Endothelial cell of umbilical vein (primary cell): ENCODE data around the gene SELENOV. TPM values are rescaled to one million over a fixed set of nuclear protein-coding genes. Genes with fewer than 3 reads are reported as not detected.
A peak's percentile ranks its signal among the peaks of the same experiment; 100 is the strongest.

ENCODE experiments used
- BruUV-seq: library from RNA; stranded (reverse); fragments of 400-500 nt; replicated peaks from 2 replicates; lab custom pipeline; 2021; lab: Mats Ljungman, UMichigan
- CTCF ChIA-PET: fragments of 300-600, 350-600 bp; sonication (Branson Sonifier 250); formaldehyde crosslinking; loops from one replicate; lab custom pipeline; 2021; ENCODE audit warnings: antibody characterized with exemption, inconsistent platforms; lab: Charles Lee
- POLR2A ChIA-PET: fragments of 300-600, 350-600 bp; sonication (Branson Sonifier 250); formaldehyde crosslinking; loops from one replicate; lab custom pipeline; 2021; ENCODE audit warnings: antibody characterized with exemption, inconsistent platforms; lab: Charles Lee
- DNase-seq: peaks from one replicate; pipeline ENCODE4 v3.0.0-alpha.2; 2011; ENCODE audit warnings: low read depth, low spot score
- FAIRE-seq: peaks from 2 replicates; lab custom pipeline; 2011; peaks lifted over from hg19 to GRCh38; lab: Jason Lieb, UNC
- H2AFZ ChIP-seq: 2 replicates; pipeline ENCODE4 v1.6.0; 2012; ENCODE audit warnings: low read depth, low read length, control low read depth, inconsistent platforms
- H3K27ac ChIP-seq: 2 replicates; pipeline ENCODE4 v1.5.1; 2011; ENCODE audit warnings: low read depth, mild to moderate bottlenecking, control low read depth, low read length, moderate library complexity; ENCODE audit not compliant: insufficient read depth
- H3K27me3 ChIP-seq, 2 experiments: 2 replicates each; pipeline versions ENCODE4 v1.6.0 to v1.6.1; 2011; ENCODE audit warnings: low read length in 2 of 2, mixed read lengths in 1 of 2; ENCODE audit not compliant: control insufficient read depth in 2 of 2, insufficient read depth in 2 of 2
- H3K36me3 ChIP-seq, 2 experiments: 2 replicates in 1 of 2; 3 replicates in 1 of 2; pipeline ENCODE4 v1.5.1; 2011; ENCODE audit warnings: low read length in 2 of 2, mild to moderate bottlenecking in 1 of 2, moderate library complexity in 1 of 2; ENCODE audit not compliant: control insufficient read depth in 2 of 2, insufficient read depth in 2 of 2; ENCODE audit errors: extremely low read depth in 1 of 2
- H3K4me1 ChIP-seq: 3 replicates; pipeline ENCODE4 v1.5.1; 2011; ENCODE audit warnings: mild to moderate bottlenecking, low read length; ENCODE audit not compliant: control insufficient read depth, insufficient read depth; ENCODE audit errors: extremely low read depth
- H3K4me2 ChIP-seq: 2 replicates; pipeline ENCODE4 v1.6.1; 2011; ENCODE audit warnings: low read length, control low read depth, mixed read lengths; ENCODE audit not compliant: insufficient read depth
- H3K4me3 ChIP-seq, 3 experiments: fragments of 200-600 bp in 1 of 3; sonication (generic), shearing (Covaris generic) in 1 of 3; replicated peaks in 1 of 3; 2 replicates each; pipeline ENCODE4 v1.5.1; 2011 to 2016; ENCODE audit warnings: control low read depth in 3 of 3, low read length in 3 of 3, mild to moderate bottlenecking in 2 of 3, inconsistent platforms in 1 of 3, low read depth in 1 of 3, moderate library complexity in 1 of 3; ENCODE audit not compliant: insufficient read depth in 1 of 3
- H3K79me2 ChIP-seq: 2 replicates; pipeline ENCODE4 v1.6.0; 2012; ENCODE audit warnings: low read length, inconsistent platforms; ENCODE audit not compliant: control insufficient read depth, insufficient read depth
- H3K9ac ChIP-seq: replicated peaks from 2 replicates; pipeline ENCODE3; 2011; ENCODE audit warnings: low read length, control low read depth; ENCODE audit not compliant: insufficient read depth; ENCODE audit errors: extremely low read depth
- H3K9me1 ChIP-seq: replicated peaks from 3 replicates; pipeline ENCODE4 v1.6.0; 2011; ENCODE audit warnings: mild to moderate bottlenecking, low read length; ENCODE audit not compliant: control insufficient read depth, insufficient read depth; ENCODE audit errors: extremely low read depth
- H3K9me3 ChIP-seq: replicated peaks from 2 replicates; pipeline ENCODE4 v1.5.1; 2012; ENCODE audit warnings: low read length, inconsistent platforms; ENCODE audit not compliant: control insufficient read depth, insufficient read depth
- H4K20me1 ChIP-seq: replicated peaks from 2 replicates; pipeline ENCODE3; 2011; ENCODE audit warnings: mild to moderate bottlenecking, low read length; ENCODE audit not compliant: control insufficient read depth, insufficient read depth; ENCODE audit errors: extremely low read depth
- CTCF ChIP-seq, 2 donors: IDR thresholded peaks; 1 replicate in 1 of 2; 2 replicates in 1 of 2; pipeline ENCODE4 v1.5.1; 2011; ENCODE audit warnings: low read length in 2 of 2, mild to moderate bottlenecking in 2 of 2, moderate library complexity in 2 of 2, control low read depth in 1 of 2, inconsistent platforms in 1 of 2, low read depth in 1 of 2; ENCODE audit not compliant: insufficient read depth in 1 of 2; ENCODE audit errors: extremely low read depth in 1 of 2
- FOS ChIP-seq: IDR thresholded peaks from 2 replicates; pipeline ENCODE4 v1.6.1; 2011; ENCODE audit warnings: mild to moderate bottlenecking, low read length, moderate library complexity, borderline replicate concordance; ENCODE audit not compliant: insufficient read depth
- GATA2 ChIP-seq: IDR thresholded peaks from 2 replicates; pipeline ENCODE4 v1.7.0; 2011; ENCODE audit warnings: low read depth, mild to moderate bottlenecking, moderate library complexity, mixed read lengths, low read length; ENCODE audit not compliant: insufficient read length, insufficient read depth
- JUN ChIP-seq: IDR thresholded peaks from 2 replicates; pipeline ENCODE4 v1.6.1; 2011; ENCODE audit warnings: borderline replicate concordance, low read depth; ENCODE audit not compliant: insufficient read length, insufficient read depth
- MYC ChIP-seq: IDR thresholded peaks from one replicate; pipeline ENCODE4 v1.6.1; 2011; ENCODE audit warnings: mild to moderate bottlenecking, low read depth, low read length
- POLR2A ChIP-seq: IDR thresholded peaks from 2 replicates; pipeline ENCODE4 v1.6.1; 2012; ENCODE audit warnings: low read depth, mild to moderate bottlenecking, control low read depth, low read length
- POLR2AphosphoS5 ChIP-seq: IDR thresholded peaks from 2 replicates; pipeline ENCODE4 v1.6.1; 2012; ENCODE audit warnings: low read depth, mild to moderate bottlenecking, control low read depth, low read length, moderate library complexity; ENCODE audit not compliant: insufficient read depth
- dilution Hi-C: fragments of 300-500 bp; cut with MboI; formaldehyde crosslinking; loops from one replicate; pipeline ENCODE4 v1.15.0; 2019; ENCODE audit warnings: low sequenced_read_pairs; ENCODE audit not compliant: extremely low pct_ligation_motif_present
- intact Hi-C: fragments of 100-400 bp; cut with micrococcal nuclease; formaldehyde crosslinking; loops from one replicate; pipeline ENCODE4 v1.10.0; 2022
- polyA plus RNA-seq, 4 experiments: library from polyadenylated mRNA; depleted of rRNA in 3 of 4; stranded (reverse) in 3 of 4; unstranded in 1 of 4; fragments of >200 nt; gene quantifications; 2 replicates each; pipeline versions ENCODE4 v1.2.1 to v1.2.3, GENCODE V29; 2011 to 2012; ENCODE audit warnings: missing spikeins in 1 of 4
- total RNA-seq: library from RNA; stranded (reverse); gene quantifications from 2 replicates; pipeline ENCODE4 v1.2.3, GENCODE V29; 2021
- TF ChIP-seq, protein P1 (sequence below): IDR thresholded peaks from 2 replicates; pipeline ENCODE4 v1.6.1; 2011; ENCODE audit not compliant: insufficient read depth, insufficient read length

The SELENOV gene
- total and polyA plus RNA-seq, 2 donors (not counting 3 experiments of a cell fraction or from before 2014, with no cell fraction given): not detected

GRCh38 chr19:39481229-39481545 is 33.8 kb upstream of the SELENOV start:
- FAIRE-seq (no peak), DNase-seq (no peak)
- Histone ChIP-seq H3K79me2 (peaks cover 19% of the 10 kb centered on the region), H4K20me1 (no peaks in the 10 kb centered on the region), H3K27me3 (no peaks in the 10 kb centered on the region), H2AFZ (peak overlapping the region; percentile 29), H3K4me2 (peak overlapping the region; percentile 79), H3K36me3 (peaks cover 6 to 13% of the 10 kb centered on the region in 2 experiments), H3K9me1 (no peaks in the 10 kb centered on the region), H3K27ac (peak overlapping the region; percentile 71), H3K9ac (peak overlapping the region; percentile 98), H3K4me3 (peak overlapping the region; percentile 77 to 100 (median 88)), H3K9me3 (no peaks in the 10 kb centered on the region), H3K4me1 (peaks cover 16% of the 10 kb centered on the region)
- no TSS peak for BruUV-seq
- TF ChIP-seq, protein P1, sequence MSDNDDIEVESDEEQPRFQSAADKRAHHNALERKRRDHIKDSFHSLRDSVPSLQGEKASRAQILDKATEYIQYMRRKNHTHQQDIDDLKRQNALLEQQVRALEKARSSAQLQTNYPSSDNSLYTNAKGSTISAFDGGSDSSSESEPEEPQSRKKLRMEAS: no peak
- TF ChIP-seq POLR2A (no peak), CTCF (IDR thresholded peaks at IDR 0.05; ENCODE audit: extremely low read depth in 1 of 2, insufficient read depth in 1 of 2, low read depth in 1 of 2, low read length in 2 of 2) (no peak), GATA2 (no peak), FOS (no peak), JUN (no peak), MYC (no peak), POLR2AphosphoS5 (no peak)
- ChIA-PET POLR2A (interaction anchor here (1.0 kb wide), 1 partner anchor 37 kb away, joined by 3 read pairs; no protein-coding TSS in a partner anchor), CTCF (interaction anchor here (1.0 to 1.2 kb wide), 2 partner anchors 51 to 53 kb away, joined by 4 to 5 read pairs; partner anchors contain the start of gene EID2B)
- intact Hi-C loops (loop anchor here (2.0 kb wide), 2 partner anchors 18 to 44 kb away; partner anchors contain the start of gene DLL3), dilution Hi-C loops (no loop called here)
